SK-N-DZ (cell line): ENCODE results near the gene PDHX.
"Not testable (repeated sequence)": the region's sequence is repeated elsewhere in the genome, so short reads cannot be mapped to it uniquely, and the experiment has no call there.

ENCODE experiments used
- DNase-seq: peaks from one replicate; pipeline ENCODE4 v3.0.0-alpha.2; 2015; ENCODE audit warnings: low spot score

The PDHX gene

DNA sequence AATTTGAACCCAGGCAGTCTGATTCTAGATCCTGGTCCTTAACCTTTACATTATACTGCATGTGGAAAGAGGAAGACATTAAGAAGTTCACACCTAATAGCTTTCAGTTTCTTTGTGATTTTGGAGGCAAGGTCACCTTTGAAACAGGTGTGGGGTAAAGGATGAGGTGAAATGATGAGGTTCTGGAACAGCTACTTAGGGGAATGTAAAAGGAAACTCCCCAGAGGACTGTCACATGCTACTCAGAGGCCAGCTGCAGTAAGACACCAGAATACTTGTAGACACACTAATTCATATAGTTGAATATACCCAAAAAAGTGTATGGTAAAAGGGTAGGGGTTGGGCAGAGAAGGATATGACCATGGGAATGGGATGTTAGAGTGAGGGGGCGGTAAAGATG lies 5.6 kb upstream of the PDHX start:
- DNase-seq: no peak

GRCh38 chr11:34911676-34912075 lies 4.7 kb upstream of the PDHX start:
- no peak for DNase-seq

DNA sequence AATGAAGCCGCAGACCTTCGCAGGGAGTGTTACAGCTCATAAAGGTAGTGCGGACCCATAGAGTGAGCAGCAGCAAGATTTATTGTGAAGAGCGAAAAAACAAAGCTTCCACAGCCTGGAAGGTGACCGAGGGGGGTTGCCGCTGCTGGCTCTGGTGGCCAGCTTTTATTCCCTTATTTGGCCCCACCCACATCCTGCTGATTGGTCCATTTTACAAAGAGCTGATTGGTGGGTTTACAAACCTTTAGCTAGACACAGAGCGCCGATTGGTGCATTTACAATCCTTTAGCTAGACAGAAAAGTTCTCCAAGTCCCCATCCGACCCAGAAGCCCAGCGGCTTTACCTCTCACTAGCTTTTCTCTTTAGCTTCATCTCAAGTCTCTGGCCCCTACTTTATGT lies 2.9 kb upstream of the PDHX start:
- DNase-seq: not testable (repeated sequence)

DNA sequence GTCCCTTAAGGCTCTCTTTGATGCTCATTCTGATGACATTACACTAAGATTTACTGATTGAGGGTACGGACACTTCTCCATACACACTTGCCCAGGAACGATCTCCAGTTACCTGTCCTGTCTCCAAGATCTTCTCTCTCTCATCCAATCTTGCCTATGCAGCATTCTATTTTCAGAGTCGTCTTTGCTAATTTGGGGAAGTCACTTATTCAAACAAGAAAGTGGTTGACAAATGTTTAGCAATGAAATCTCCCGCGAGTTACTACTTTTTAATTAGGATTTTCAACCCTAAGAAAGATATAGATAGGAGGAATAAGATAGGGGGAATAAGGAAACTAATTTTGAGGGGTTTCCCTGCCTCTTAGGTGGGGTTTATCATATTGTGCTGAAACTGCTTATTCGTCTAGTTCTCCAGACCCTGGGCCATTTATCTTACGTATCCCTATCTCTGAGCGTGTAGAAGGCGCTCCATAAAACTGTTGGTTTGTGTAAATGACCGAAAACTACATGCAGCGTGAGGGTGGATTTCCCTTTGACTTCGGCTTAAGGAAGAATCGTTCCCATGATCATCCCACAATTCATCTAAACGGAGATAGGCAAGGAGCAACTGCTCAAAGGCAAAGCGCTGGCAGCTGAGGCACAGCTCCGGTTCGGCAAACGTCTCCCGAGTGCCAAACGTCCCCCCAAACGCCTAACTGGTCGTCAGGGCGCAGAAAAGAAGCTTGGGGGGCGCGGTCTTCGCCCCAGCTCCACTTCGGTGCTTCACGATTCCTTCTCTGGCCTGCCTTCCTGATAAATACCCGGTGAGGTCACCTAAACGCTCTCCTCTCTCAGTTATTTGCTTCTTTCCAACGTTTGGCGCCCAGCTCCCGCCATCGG lies 1.0 kb upstream of the PDHX start:
- DNase-seq: no peak

- no peak for DNase-seq
These were observed 689 bp downstream of the PDHX start for GRCh38 chr11:34916843-34917770.

- no peak for DNase-seq
These were observed 4.7 kb downstream of the PDHX start for GRCh38 chr11:34921156-34921555.

- no peak for DNase-seq
These were observed 8.3 kb downstream of the PDHX start for GRCh38 chr11:34924714-34925113.

GRCh38 chr11:34926101-34926830 lies 9.8 kb downstream of the PDHX start:
- peak; percentile 49 for DNase-seq

GRCh38 chr11:34926831-34927132 lies 10.4 kb downstream of the PDHX start:
- DNase-seq: no peak

- no peak for DNase-seq
These were observed 12.0 kb downstream of the PDHX start for GRCh38 chr11:34928268-34928959.

- DNase-seq: no peak
These were observed 12.7 kb downstream of the PDHX start for GRCh38 chr11:34928960-34929680.

GRCh38 chr11:34929794-34930763 lies 13.7 kb downstream of the PDHX start:
- DNase-seq: no peak

GRCh38 chr11:34936945-34937629 lies 20.7 kb downstream of the PDHX start:
- no peak for DNase-seq

DNA sequence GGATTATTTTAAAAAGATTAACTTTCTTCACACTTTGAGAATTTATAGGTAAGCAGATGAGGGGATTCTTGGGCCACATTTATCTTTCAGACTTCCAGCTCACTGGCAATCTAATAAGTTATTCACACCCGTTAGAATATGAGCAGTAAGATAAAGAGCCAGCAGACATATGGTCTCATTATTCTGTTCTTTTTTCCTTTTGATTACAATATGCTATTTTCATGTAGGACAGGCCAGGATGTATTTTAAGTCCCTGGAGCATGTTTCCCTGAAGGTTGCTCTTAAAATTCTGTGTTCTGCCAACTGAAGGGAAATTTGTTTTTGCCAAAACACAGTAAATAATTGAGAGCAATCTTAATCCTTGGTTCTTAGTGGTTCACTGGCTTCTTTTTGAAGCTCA lies 22.2 kb downstream of the PDHX start:
- no peak for DNase-seq

DNA sequence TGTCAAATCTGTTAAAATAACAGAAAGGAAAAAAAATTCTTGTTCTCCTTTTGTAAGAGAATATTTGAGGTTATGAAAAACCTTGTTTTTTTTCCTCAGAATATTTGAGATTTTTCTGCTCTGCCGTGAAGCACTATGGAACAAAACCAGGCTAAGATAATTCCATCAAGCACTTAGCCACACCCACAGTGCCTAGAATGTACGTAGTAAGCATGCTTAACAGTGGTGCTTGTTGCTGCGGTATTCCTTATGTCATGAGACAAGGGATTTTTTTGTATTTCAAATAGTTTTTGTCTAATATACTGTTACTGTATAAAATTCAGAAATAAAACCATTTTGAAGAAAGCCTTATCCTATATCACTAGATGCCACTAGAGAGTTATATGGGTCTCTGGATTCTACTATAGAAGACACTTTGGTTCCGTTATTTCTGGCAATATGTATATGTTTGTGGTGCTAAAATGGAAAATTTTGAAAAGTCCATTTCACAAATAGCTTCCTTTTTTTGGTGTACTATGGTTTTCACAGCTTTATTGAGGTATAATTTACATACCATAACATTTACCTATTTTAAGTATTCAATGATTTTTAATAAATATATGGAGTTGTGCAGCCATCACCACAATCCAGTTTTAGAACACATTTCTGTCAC lies 23.7 kb downstream of the PDHX start:
- no peak for DNase-seq

- DNase-seq: no peak
These were observed 25.3 kb downstream of the PDHX start for GRCh38 chr11:34941688-34942087.

DNA sequence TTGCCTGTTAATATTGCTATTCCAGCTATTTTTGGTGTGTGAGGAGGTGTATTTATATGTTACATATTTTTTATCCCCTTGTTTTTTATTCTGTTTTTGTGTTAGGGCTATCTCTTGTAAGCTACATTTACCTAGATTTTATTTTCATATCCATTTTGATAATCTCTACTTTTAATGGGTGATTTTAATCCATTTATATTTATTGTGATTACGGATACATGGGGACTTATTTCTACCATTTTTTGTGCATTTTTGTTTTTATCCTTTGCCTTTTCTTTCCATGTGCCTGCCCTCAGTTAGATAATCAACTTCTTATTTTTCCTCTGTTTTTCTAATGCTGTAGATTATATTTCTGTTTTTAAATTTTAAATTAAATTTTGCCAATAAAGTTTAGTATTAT lies 28.3 kb downstream of the PDHX start:
- no peak for DNase-seq

DNA sequence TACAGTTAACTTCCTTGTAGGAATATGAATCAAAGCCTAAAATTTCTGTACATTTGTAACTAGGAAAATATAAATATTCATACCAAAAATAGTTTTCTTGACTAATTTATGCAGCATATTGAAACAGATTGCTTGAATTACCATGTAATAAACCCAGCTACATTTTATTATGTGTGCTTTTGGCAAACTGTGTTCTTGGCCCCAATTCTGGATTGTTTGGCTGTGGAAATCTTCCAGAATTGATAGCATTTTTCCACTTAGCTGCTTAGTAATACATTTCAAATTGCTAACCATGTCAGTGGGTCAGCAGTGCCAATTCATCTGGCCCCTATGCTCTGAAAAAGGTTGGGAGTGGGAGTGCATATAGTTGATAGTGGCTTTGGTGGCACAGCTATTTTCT lies 32.3 kb downstream of the PDHX start:
- no peak for DNase-seq
